Fibroblast of gingiva (primary cell): ENCODE measurements around the gene CLBA1.

Source experiments
- DNase-seq: peaks from one replicate; pipeline ENCODE4 v3.0.0-alpha.2; 2011; ENCODE audit warnings: low read depth

The CLBA1 gene

GRCh38 chr14:104968541-104969401 lies 16.8 kb upstream of the CLBA1 start:
- DNase-seq = peak; percentile 34

- DNase-seq = no peak
Observed at GRCh38 chr14:104969741-104970230, 15.8 kb upstream of the CLBA1 start.

- DNase-seq = peak; percentile 92
Observed at GRCh38 chr14:104970231-104971068, 15.1 kb upstream of the CLBA1 start.

GRCh38 chr14:104971447-104972240 lies 13.9 kb upstream of the CLBA1 start:
- no peak for DNase-seq

- peak; percentile 84 for DNase-seq
Observed at GRCh38 chr14:104972301-104973134, 13.1 kb upstream of the CLBA1 start.

- peak; percentile 96 for DNase-seq
Observed at GRCh38 chr14:104973135-104973384, 12.5 kb upstream of the CLBA1 start.

GRCh38 chr14:104973385-104974145 lies 12.0 kb upstream of the CLBA1 start:
- peak; percentile 93 for DNase-seq

- DNase-seq = no peak
Observed at GRCh38 chr14:104974146-104974541, 11.4 kb upstream of the CLBA1 start.

GRCh38 chr14:104974665-104975390 lies 10.8 kb upstream of the CLBA1 start:
- DNase-seq = no peak

- DNase-seq = no peak
Observed at GRCh38 chr14:104975481-104976197, 9.9 kb upstream of the CLBA1 start.

- DNase-seq = peak; percentile 73
Observed at GRCh38 chr14:104976198-104977007, 9.2 kb upstream of the CLBA1 start.

- no peak for DNase-seq
Observed at GRCh38 chr14:104977008-104977680, 8.4 kb upstream of the CLBA1 start.

- peak; percentile 75 for DNase-seq
Observed at GRCh38 chr14:104977681-104978653, 7.6 kb upstream of the CLBA1 start, which contains the start of gene AHNAK2. Gene AHNAK2 (minus strand): TSS chr14:104978374. CDS start chr14:104978237, 137 bp downstream.

GRCh38 chr14:104978746-104979691 lies 6.6 kb upstream of the CLBA1 start:
- DNase-seq = no peak
